IMR-90 (cell line): ENCODE data around the gene CROCC2. TPM values are rescaled to one million over a fixed set of nuclear protein-coding genes. Genes with fewer than 3 reads are reported as not detected.

Experiments used
- ATAC-seq: fragments of 200-7000 bp; cut with Tn5 transposase; 2 replicates; pipeline ENCODE4 v1.9.1; 2020; ENCODE audit warnings: low read depth, mild to moderate bottlenecking, moderate library complexity
- BruUV-seq: library from RNA; stranded (reverse); fragments of 400-500 nt; replicated peaks from 2 replicates; lab custom pipeline; 2021; lab: Mats Ljungman, UMichigan
- CTCF ChIA-PET: fragments of 300-600 bp; formaldehyde crosslinking; extraction: SDS; loops from one replicate; lab custom pipeline; 2021; ENCODE audit warnings: antibody characterized with exemption; lab: Yijun Ruan, JAX
- POLR2A ChIA-PET: fragments of 300-600 bp; sonication (Branson Sonifier 250); formaldehyde crosslinking; loops from one replicate; lab custom pipeline; 2022; ENCODE audit warnings: antibody characterized with exemption; ENCODE audit not compliant: unreplicated experiment; lab: Charles Lee
- DNase-seq: peaks from one replicate; pipeline ENCODE4 v3.0.0; 2013
- H2AFZ ChIP-seq: replicated peaks from 2 replicates; pipeline ENCODE3; 2013; ENCODE audit warnings: low read length, mild to moderate bottlenecking; ENCODE audit not compliant: poor library complexity
- H2AK5ac ChIP-seq: 2 replicates; pipeline ENCODE4 v1.6.1; 2013; ENCODE audit warnings: low read depth, low read length, inconsistent platforms
- H2AK9ac ChIP-seq: replicated peaks from 2 replicates; pipeline ENCODE3; 2013; ENCODE audit warnings: mild to moderate bottlenecking, low read depth, low read length, moderate library complexity; ENCODE audit not compliant: poor library complexity
- H2BK120ac ChIP-seq: 2 replicates; pipeline ENCODE4 v1.6.1; 2013; ENCODE audit warnings: low read depth, low read length, inconsistent platforms
- H2BK15ac ChIP-seq: 3 replicates; pipeline ENCODE4 v1.6.1; 2013; ENCODE audit warnings: low read depth, low read length, inconsistent platforms
- H2BK20ac ChIP-seq: 2 replicates; pipeline ENCODE4 v1.6.1; 2013; ENCODE audit warnings: low read depth, mild to moderate bottlenecking, inconsistent platforms, low read length, moderate library complexity
- H2BK5ac ChIP-seq: 2 replicates; pipeline ENCODE4 v1.6.1; 2013; ENCODE audit warnings: mild to moderate bottlenecking, low read depth, low read length, inconsistent platforms; ENCODE audit not compliant: poor library complexity, severe bottlenecking
- H3K14ac ChIP-seq: replicated peaks from 2 replicates; pipeline ENCODE4 v1.6.1; 2013; ENCODE audit warnings: low read depth, low read length, inconsistent platforms
- H3K18ac ChIP-seq: 2 replicates; pipeline ENCODE4 v1.6.1; 2013; ENCODE audit warnings: low read depth, low read length, control low read depth
- H3K23ac ChIP-seq: 2 replicates; pipeline ENCODE4 v1.6.1; 2013; ENCODE audit warnings: low read depth, low read length, inconsistent platforms
- H3K27ac ChIP-seq: 2 replicates; pipeline ENCODE4 v1.5.1; 2013; ENCODE audit warnings: mild to moderate bottlenecking, control low read depth, low read length; ENCODE audit not compliant: insufficient read depth
- H3K27me3 ChIP-seq: 2 replicates; pipeline ENCODE4 v1.6.1; 2013; ENCODE audit warnings: low read length; ENCODE audit not compliant: control insufficient read depth, insufficient read depth
- H3K36me3 ChIP-seq: 2 replicates; pipeline ENCODE4 v1.6.1; 2013; ENCODE audit warnings: low read length, mixed read lengths; ENCODE audit not compliant: control insufficient read depth, insufficient read depth
- H3K4ac ChIP-seq: 2 replicates; pipeline ENCODE4 v1.6.1; 2013; ENCODE audit warnings: low read depth, low read length, inconsistent platforms
- H3K4me1 ChIP-seq: 2 replicates; pipeline ENCODE4 v1.6.1; 2013; ENCODE audit warnings: low read length, mixed read lengths; ENCODE audit not compliant: control insufficient read depth, insufficient read depth
- H3K4me2 ChIP-seq: 2 replicates; pipeline ENCODE4 v1.6.1; 2013; ENCODE audit warnings: low read depth, mild to moderate bottlenecking, control low read depth, low read length, moderate library complexity
- H3K4me3 ChIP-seq: 2 replicates; pipeline ENCODE4 v1.5.1; 2013; ENCODE audit warnings: low read depth, mild to moderate bottlenecking, control low read depth, low read length, moderate library complexity; ENCODE audit not compliant: insufficient read depth
- H3K56ac ChIP-seq: 2 replicates; pipeline ENCODE4 v1.6.1; 2013; ENCODE audit warnings: low read length, inconsistent platforms; ENCODE audit not compliant: insufficient read depth; ENCODE audit errors: extremely low read depth
- H3K79me1 ChIP-seq, 2 experiments: 2 replicates each; pipeline ENCODE4 v1.6.1; 2013; ENCODE audit warnings: low read length in 2 of 2, inconsistent platforms in 1 of 2, low read depth in 1 of 2
- H3K9ac ChIP-seq: 2 replicates; pipeline ENCODE4 v1.6.1; 2013; ENCODE audit warnings: low read depth, low read length, control low read depth
- H3K9me1 ChIP-seq: 2 replicates; pipeline ENCODE4 v1.6.1; 2013; ENCODE audit warnings: low read length, inconsistent platforms; ENCODE audit not compliant: insufficient read depth
- H3K9me3 ChIP-seq: 2 replicates; pipeline ENCODE4 v1.6.1; 2013; ENCODE audit warnings: low read length; ENCODE audit not compliant: control insufficient read depth, insufficient read depth
- H4K20me1 ChIP-seq: 2 replicates; pipeline ENCODE4 v1.6.1; 2013; ENCODE audit warnings: low read length, inconsistent platforms; ENCODE audit not compliant: insufficient read depth
- H4K5ac ChIP-seq: 2 replicates; pipeline ENCODE4 v1.6.1; 2013; ENCODE audit warnings: mild to moderate bottlenecking, low read depth, low read length, control low read depth
- H4K8ac ChIP-seq, 2 experiments: 2 replicates each; pipeline ENCODE4 v1.6.1; 2013; ENCODE audit warnings: low read depth in 2 of 2, low read length in 2 of 2, control low read depth in 1 of 2, inconsistent platforms in 1 of 2
- H4K91ac ChIP-seq: 2 replicates; pipeline ENCODE4 v1.6.1; 2013; ENCODE audit warnings: low read depth, low read length, inconsistent platforms; ENCODE audit not compliant: insufficient read depth
- CEBPB ChIP-seq: IDR thresholded peaks from 2 replicates; pipeline ENCODE4 v1.6.1; 2012; ENCODE audit warnings: low read depth, low read length, improper control_type of control experiment
- CTCF ChIP-seq: conservative IDR thresholded peaks from 2 replicates; pipeline ENCODE4 v1.5.1; 2012; ENCODE audit warnings: mild to moderate bottlenecking, low read depth, low read length, improper control_type of control experiment
- FOS ChIP-seq: fragments of 150-350 bp; IDR thresholded peaks from 2 replicates; pipeline ENCODE4 v1.6.1; 2016; ENCODE audit warnings: low read depth, low read length
- RCOR1 ChIP-seq: IDR thresholded peaks from 2 replicates; pipeline ENCODE4 v1.6.1; 2012; ENCODE audit warnings: mild to moderate bottlenecking, low read length, improper control_type of control experiment; ENCODE audit not compliant: insufficient replicate concordance
- RFX5 ChIP-seq: IDR thresholded peaks from 2 replicates; pipeline ENCODE4 v1.8.0; 2012; ENCODE audit warnings: low read depth, mild to moderate bottlenecking, low read length, moderate library complexity
- USF2 ChIP-seq: fragments of 150-350 bp; IDR thresholded peaks from 2 replicates; pipeline ENCODE4 v1.6.1; 2017; ENCODE audit warnings: mild to moderate bottlenecking, antibody characterized with exemption, low read length, low read depth
- WGBS, 2 experiments: methylation state at CpG; one replicate each; pipeline versions ENCODE4 v1.1.5 to v1.1.7; 2013; ENCODE audit warnings: missing lambda C conversion rate in 2 of 2; ENCODE audit not compliant: insufficient read length in 1 of 2; ENCODE audit errors: extremely low coverage in 2 of 2; 5-methylcytosine and 5-hydroxymethylcytosine counted together
- dilution Hi-C: fragments of 300-500 bp; cut with HindIII; formaldehyde crosslinking; loops from one replicate; pipeline ENCODE4 v1.14.3; 2018; ENCODE audit warnings: low sequenced_read_pairs; ENCODE audit not compliant: unreplicated experiment
- in situ Hi-C: fragments of 300-500 bp; cut with MboI; formaldehyde crosslinking; loops from 3 replicates; pipeline ENCODE4 v1.14.3; 2019; ENCODE audit warnings: low sequenced_read_pairs, inconsistent platforms, mixed read lengths
- intact Hi-C: fragments of 100-400 bp; cut with micrococcal nuclease; formaldehyde crosslinking; loops from 2 replicates; pipeline ENCODE4 v1.10.0; 2022
- polyA plus RNA-seq, 3 experiments: library from polyadenylated mRNA; depleted of rRNA; stranded (reverse); fragments of >200 nt; gene quantifications; 2 replicates each; pipeline ENCODE4 v1.2.3, GENCODE V29; 2012; ENCODE audit warnings: low replicate concordance in 1 of 3
- total RNA-seq: library from RNA; depleted of rRNA; stranded (reverse); fragments of >200 nt; gene quantifications from 2 replicates; pipeline ENCODE4 v1.2.3, GENCODE V29; 2012

CROCC2 gene
- total and polyA plus RNA-seq, 2 of the 4 experiments (the other 2 are of a cell fraction) = not detected

- 40% methylated on average over 1 of the region's 3 CpGs; no CpG with 5 or more reads in 1 of the 2 experiments for WGBS, 2 experiments
- H3K79me1 ChIP-seq = no peaks in the 10 kb centered on the region
- no peak overlapping the region for H3K18ac ChIP-seq
- no peak overlapping the region for H3K4me3 ChIP-seq
- H4K20me1 ChIP-seq = no peaks in the 10 kb centered on the region
- H3K9me1 ChIP-seq = no peaks in the 10 kb centered on the region
- ChIA-PET CTCF (interaction anchor here (0.6 kb wide), 1 partner anchor 705 kb away, joined by 3 read pairs; no protein-coding TSS in a partner anchor), POLR2A (no interaction called here)
- TF ChIP-seq USF2 = no peak
- no peak for TF ChIP-seq RCOR1
- no peak for TF ChIP-seq CTCF
- TF ChIP-seq CEBPB = no peak
- no peak for TF ChIP-seq FOS
- TF ChIP-seq RFX5 = no peak
- H2BK120ac ChIP-seq = no peak overlapping the region
- H3K14ac ChIP-seq = no peak overlapping the region
- H3K27ac ChIP-seq = no peak overlapping the region
- no peaks in the 10 kb centered on the region; the same call in 1 of the 2 replicates for H3K4me1 ChIP-seq
- no peak overlapping the region for H3K4ac ChIP-seq
- H3K36me3 ChIP-seq = no peaks in the 10 kb centered on the region
- DNase-seq (no peak), ATAC-seq (no peak)
- no peaks in the 10 kb centered on the region for H3K9me3 ChIP-seq
- H4K8ac ChIP-seq = no peak overlapping the region
- no peak overlapping the region for H2AK5ac ChIP-seq
- BruUV-seq = no TSS peak
- intact Hi-C loops (no loop called here), dilution Hi-C loops (no loop called here), in situ Hi-C loops (loop anchor here (25.0 kb wide), 1 partner anchor 798 kb away; no protein-coding TSS in a partner anchor)
- no peak overlapping the region for H2AK9ac ChIP-seq
- no peak overlapping the region for H3K9ac ChIP-seq
- H4K5ac ChIP-seq = no peak overlapping the region
- no peak overlapping the region for H3K4me2 ChIP-seq
- no peak overlapping the region for H3K56ac ChIP-seq
- H2BK20ac ChIP-seq = no peak overlapping the region
- no peak overlapping the region for H2BK5ac ChIP-seq
- no peak overlapping the region for H3K23ac ChIP-seq
- H4K91ac ChIP-seq = no peak overlapping the region
- no peak overlapping the region for H2BK15ac ChIP-seq
- no peak overlapping the region for H2AFZ ChIP-seq
- H3K27me3 ChIP-seq = peaks cover 51% of the 10 kb centered on the region
Measured at GRCh38 chr2:240864475-240864874, 41.7 kb upstream of the CROCC2 start.
